Ishikawa (cell line): Measurements from ENCODE around the gene ANO7.

Source experiments
- CEBPB ChIP-seq: IDR thresholded peaks from 2 replicates; pipeline ENCODE4 v1.6.1; 2012
- CREB1 ChIP-seq: IDR thresholded peaks from 2 replicates; pipeline ENCODE4 v1.6.1; 2012; ENCODE audit warnings: low read depth
- EGR1 ChIP-seq: IDR thresholded peaks from 2 replicates; pipeline ENCODE4 v1.6.1; 2012
- EP300 ChIP-seq: IDR thresholded peaks from 2 replicates; pipeline ENCODE4 v1.6.1; 2012; ENCODE audit warnings: borderline replicate concordance
- FOXM1 ChIP-seq: IDR thresholded peaks from 2 replicates; pipeline ENCODE4 v1.6.1; 2012; ENCODE audit warnings: low read depth, borderline replicate concordance
- MAX ChIP-seq: IDR thresholded peaks from 2 replicates; pipeline ENCODE4 v1.6.1; 2012
- NFIC ChIP-seq: IDR thresholded peaks from 2 replicates; pipeline ENCODE4 v1.6.1; 2012
- RAD21 ChIP-seq: IDR thresholded peaks from 2 replicates; pipeline ENCODE4 v1.6.1; 2012; ENCODE audit warnings: low read depth
- REST ChIP-seq: IDR thresholded peaks from 2 replicates; pipeline ENCODE4 v1.6.1; 2012; ENCODE audit warnings: low read depth, mild to moderate bottlenecking
- TAF1 ChIP-seq: IDR thresholded peaks from 2 replicates; pipeline ENCODE4 v1.6.1; 2012; ENCODE audit warnings: low read depth, mild to moderate bottlenecking
- TCF12 ChIP-seq: IDR thresholded peaks from 2 replicates; pipeline ENCODE4 v1.6.1; 2012; ENCODE audit warnings: low read depth
- TEAD4 ChIP-seq: IDR thresholded peaks from 2 replicates; pipeline ENCODE4 v1.6.1; 2012
- USF1 ChIP-seq: IDR thresholded peaks from 2 replicates; pipeline ENCODE4 v1.6.1; 2012
- YY1 ChIP-seq: IDR thresholded peaks from 2 replicates; pipeline ENCODE4 v1.6.1; 2012; ENCODE audit warnings: low read depth
- ZBTB7A ChIP-seq: IDR thresholded peaks from 2 replicates; pipeline ENCODE4 v1.6.1; 2012; ENCODE audit warnings: low read depth

ANO7 gene

GRCh38 chr2:241213567-241213966 is 25.1 kb downstream of the ANO7 start:
- TF ChIP-seq ZBTB7A: no peak
- TF ChIP-seq EP300: no peak
- TF ChIP-seq MAX: no peak
- TF ChIP-seq TAF1: no peak
- no peak for TF ChIP-seq EGR1

- no peak for TF ChIP-seq ZBTB7A
These were observed 25.7 kb downstream of the ANO7 start for GRCh38 chr2:241214209-241214608.

- TF ChIP-seq FOXM1 (no peak), CREB1 (no peak), TCF12 (no peak), USF1 (no peak), REST (no peak), NFIC (no peak), MAX (no peak), RAD21 (no peak), TEAD4 (no peak), EP300 (no peak), EGR1 (no peak), YY1 (no peak), TAF1 (no peak), CEBPB (no peak), ZBTB7A (no peak)
These were observed 26.3 kb downstream of the ANO7 start for GRCh38 chr2:241214766-241215165.

GRCh38 chr2:241215421-241215820 is 26.9 kb downstream of the ANO7 start:
- TF ChIP-seq CREB1 (no peak), FOXM1 (no peak), EGR1 (no peak), CEBPB (no peak)

GRCh38 chr2:241216211-241216761 is 27.8 kb downstream of the ANO7 start:
- TF ChIP-seq EP300: no peak

- TF ChIP-seq RAD21 (peak; percentile 2; the same call in 1 of the 2 replicates), EP300 (no peak), TAF1 (no peak), CREB1 (no peak), USF1 (peak; percentile 75), FOXM1 (no peak), EGR1 (no peak), REST (no peak), YY1 (peak; percentile 51; the same call in 1 of the 2 replicates), NFIC (no peak), TCF12 (peak; percentile 35; the same call in 1 of the 2 replicates), ZBTB7A (0 out of 2 replicates have a peak, but pooled peaks have one; percentile 24), CEBPB (no peak), TEAD4 (no peak; the same call in 1 of the 2 replicates), MAX (peak; percentile 89)
These were observed 29.0 kb downstream of the ANO7 start for GRCh38 chr2:241217320-241218031.
